ENCODE data around the gene LRRC32. TPM values are rescaled to one million over a fixed set of nuclear protein-coding genes. Genes with fewer than 3 reads are reported as not detected.

LRRC32 gene
- polyA plus RNA-seq, 1 donor (not counting 4 experiments of a cell fraction or from before 2014, with no cell fraction given) = not detected

GRCh38 chr11:76640501-76640900, 30.0 kb downstream of the LRRC32 start:
- dilution Hi-C loops (cut with MboI; ENCODE audit: extremely low pct_ligation_motif_present, low sequenced_read_pairs) = no loop called here
- TF ChIP-seq CTCF (optimal IDR thresholded peaks at IDR 0.05 in 1 of 3, IDR thresholded peaks at IDR 0.05 in 1 of 3, conservative IDR thresholded peaks at IDR 0.05 in 1 of 3; ENCODE audit: extremely low read depth in 1 of 3, insufficient read depth in 2 of 3, low read length in 3 of 3) (no peak), EZH2 (IDR thresholded peaks at IDR 0.05; ENCODE audit: low read length) (no peak)

DNA sequence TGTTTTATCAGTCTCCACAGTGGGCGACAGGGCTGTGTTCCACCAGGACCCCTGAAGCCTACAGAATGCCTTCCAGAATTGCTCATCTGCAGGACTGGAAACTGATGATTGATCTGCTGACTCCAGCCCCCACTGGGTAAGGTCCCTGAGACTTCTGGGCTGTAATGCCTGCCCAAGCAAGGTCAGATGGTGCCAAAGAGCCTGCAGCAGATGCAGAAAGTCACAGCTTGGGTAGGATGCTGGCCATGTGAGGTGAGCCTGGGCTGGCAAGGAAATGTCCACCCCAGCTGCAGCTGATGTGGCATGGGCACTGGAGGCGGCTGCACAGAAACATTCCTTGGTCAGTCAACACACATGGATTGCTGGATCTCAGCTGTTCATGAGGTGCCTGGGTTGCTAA, 30.9 kb downstream of the LRRC32 start:
- dilution Hi-C loops (cut with MboI; ENCODE audit: extremely low pct_ligation_motif_present, low sequenced_read_pairs) = no loop called here
- Histone ChIP-seq H4K20me1 (ENCODE audit: control insufficient read depth, extremely low read depth, insufficient read depth, low read length) (no peaks in the 10 kb centered on the region), H3K9ac (ENCODE audit: control insufficient read depth, extremely low read depth, insufficient read depth, low read length) (no peak overlapping the region), H3K36me3 (ENCODE audit: control insufficient read depth in 2 of 2, extremely low read depth in 1 of 2, insufficient read depth in 2 of 2, low read length in 2 of 2) (no peaks in the 10 kb centered on the region), H3K9me1 (ENCODE audit: control insufficient read depth, extremely low read depth, insufficient read depth, low read length) (no peaks in the 10 kb centered on the region), H3K27me3 (ENCODE audit: control insufficient read depth, extremely low read depth, insufficient read depth, low read length) (peaks cover 16% of the 10 kb centered on the region), H3K27ac (ENCODE audit: control insufficient read depth, insufficient read depth, low read length) (no peak overlapping the region), H3K79me2 (ENCODE audit: control insufficient read depth, insufficient read depth, low read length) (no peaks in the 10 kb centered on the region), H2AFZ (ENCODE audit: control insufficient read depth, low read length) (no peak overlapping the region), H3K4me3 (ENCODE audit: control insufficient read depth in 2 of 3, extremely low read depth in 1 of 3, insufficient read depth in 2 of 3, low read depth in 1 of 3, low read length in 3 of 3) (no peak overlapping the region), H3K4me2 (ENCODE audit: control insufficient read depth, extremely low read depth, insufficient read depth, low read depth, low read length) (no peak overlapping the region), H3K9me3 (ENCODE audit: control insufficient read depth, low read depth, low read length) (no peaks in the 10 kb centered on the region), H3K4me1 (ENCODE audit: control insufficient read depth, extremely low read depth, insufficient read depth, low read length) (no peaks in the 10 kb centered on the region)
- FAIRE-seq (no peak), DNase-seq (ENCODE audit: low read depth, low spot score) (no peak)
- TF ChIP-seq EZH2 (IDR thresholded peaks at IDR 0.05; ENCODE audit: low read length) (no peak), CTCF (optimal IDR thresholded peaks at IDR 0.05 in 1 of 3, IDR thresholded peaks at IDR 0.05 in 1 of 3, conservative IDR thresholded peaks at IDR 0.05 in 1 of 3; ENCODE audit: extremely low read depth in 1 of 3, insufficient read depth in 2 of 3, low read length in 3 of 3) (no peak)

More at GRCh38 chr11:76640501-76640900, 30.0 kb downstream of the LRRC32 start:
- Histone ChIP-seq H4K20me1 (ENCODE audit: control insufficient read depth, extremely low read depth, insufficient read depth, low read length) (no peaks in the 10 kb centered on the region), H3K9ac (ENCODE audit: control insufficient read depth, extremely low read depth, insufficient read depth, low read length) (no peak overlapping the region), H3K4me3 (ENCODE audit: control insufficient read depth in 2 of 3, extremely low read depth in 1 of 3, insufficient read depth in 2 of 3, low read depth in 1 of 3, low read length in 3 of 3) (no peak overlapping the region), H3K36me3 (ENCODE audit: control insufficient read depth in 2 of 2, extremely low read depth in 1 of 2, insufficient read depth in 2 of 2, low read length in 2 of 2) (no peaks in the 10 kb centered on the region), H3K9me3 (ENCODE audit: control insufficient read depth, low read depth, low read length) (no peaks in the 10 kb centered on the region), H3K27ac (ENCODE audit: control insufficient read depth, insufficient read depth, low read length) (no peak overlapping the region), H3K9me1 (ENCODE audit: control insufficient read depth, extremely low read depth, insufficient read depth, low read length) (no peaks in the 10 kb centered on the region), H3K4me2 (ENCODE audit: control insufficient read depth, extremely low read depth, insufficient read depth, low read depth, low read length) (no peak overlapping the region), H3K79me2 (ENCODE audit: control insufficient read depth, insufficient read depth, low read length) (no peaks in the 10 kb centered on the region), H3K27me3 (ENCODE audit: control insufficient read depth, extremely low read depth, insufficient read depth, low read length) (peaks cover 11% of the 10 kb centered on the region), H2AFZ (ENCODE audit: control insufficient read depth, low read length) (no peak overlapping the region), H3K4me1 (ENCODE audit: control insufficient read depth, extremely low read depth, insufficient read depth, low read length) (no peaks in the 10 kb centered on the region)
- DNase-seq (ENCODE audit: low read depth, low spot score) = no peak
- FAIRE-seq = no peak

Data from keratinocyte (primary cell).